Adrenal gland (tissue), 5 donors: ENCODE data around the gene CAMKMT.

Experiments
- CTCF ChIP-seq, 6 experiments: fragments of 450-650 bp in 4 of 6; fragments of 200-600 bp in 2 of 6; sonication (generic) in 1 of 6; IDR thresholded peaks; 1 replicate in 5 of 6; 2 replicates in 1 of 6; pipeline versions ENCODE4 v1.5.1 to v1.8.0; 2016 to 2021; ENCODE audit warnings: antibody characterized with exemption in 6 of 6, mild to moderate bottlenecking in 2 of 6, moderate library complexity in 1 of 6
- POLR2A ChIP-seq, 2 donors: fragments of 450-650 bp; IDR thresholded peaks; one replicate each; pipeline ENCODE4 v1.6.1; 2017; ENCODE audit warnings: antibody characterized with exemption in 2 of 2, mild to moderate bottlenecking in 2 of 2, moderate library complexity in 1 of 2
- donor health status: DM: no; HTN: no; CAD: no.

GRCh38 chr2:44450082-44450481 is 88.3 kb downstream of the CAMKMT start:
- TF ChIP-seq CTCF (IDR thresholded peaks at IDR 0.05) (no peak), POLR2A (IDR thresholded peaks at IDR 0.05) (no peak)
